22Rv1 (cell line): ENCODE measurements around the gene RPS6KB2.

ENCODE experiments used
- H3K27ac ChIP-seq: fragments of 450-650 bp; 2 replicates; pipeline ENCODE4 v1.5.1; 2017
- CTCF ChIP-seq: fragments of 450-650 bp; IDR thresholded peaks from 2 replicates; pipeline ENCODE4 v1.5.1; 2017; ENCODE audit warnings: mild to moderate bottlenecking
- ZFX ChIP-seq: fragments of 450-650 bp; IDR thresholded peaks from 2 replicates; pipeline ENCODE4 v1.6.1; 2017; ENCODE audit warnings: antibody characterized with exemption, borderline replicate concordance

Gene RPS6KB2

GRCh38 chr11:67413266-67413849 lies 14.9 kb upstream of the RPS6KB2 start:
- no peak overlapping the region for H3K27ac ChIP-seq
- TF ChIP-seq CTCF (no peak), ZFX (no peak)

DNA sequence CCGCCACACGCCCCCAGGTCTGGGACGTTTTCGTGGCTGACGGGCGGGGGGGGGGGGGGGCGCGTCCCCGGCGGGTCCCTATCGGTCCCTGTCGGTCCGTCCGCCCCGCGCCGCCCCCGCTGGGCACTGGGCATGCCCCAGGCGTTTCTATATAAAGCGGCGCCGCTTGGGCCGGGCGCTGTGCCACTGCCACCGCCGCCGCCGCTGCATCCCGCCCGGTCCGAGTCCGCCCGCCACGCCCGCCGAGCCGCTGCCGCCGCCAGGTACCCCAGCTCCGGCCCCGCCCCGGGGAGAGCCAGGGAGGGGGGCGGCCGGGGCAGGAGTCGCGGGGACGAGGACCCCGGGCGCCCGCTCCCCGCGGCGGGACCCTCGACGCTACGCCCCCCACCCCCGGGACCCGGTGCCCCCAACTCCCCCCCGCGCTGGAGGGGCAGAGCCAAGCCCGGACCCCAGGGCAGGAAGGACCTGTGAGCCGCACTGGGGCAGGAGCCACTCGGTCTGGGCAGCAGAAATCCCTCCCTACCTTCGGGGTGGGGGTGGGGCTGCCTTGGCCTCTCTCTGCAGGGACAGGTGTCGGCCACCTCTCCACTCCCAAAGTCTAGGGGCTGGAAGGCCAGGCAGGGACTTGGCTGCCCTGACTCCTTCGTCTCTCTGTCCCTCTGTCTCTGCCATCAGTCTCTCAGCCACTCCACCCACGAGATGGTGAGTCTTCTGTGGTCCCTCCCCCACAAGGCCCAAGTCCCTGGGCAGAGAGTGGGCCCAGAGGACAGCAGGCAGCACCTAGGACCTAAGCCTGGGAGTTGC lies 12.6 kb upstream of the RPS6KB2 start, which contains the start of gene CARNS1:
Gene CARNS1, plus strand, starts transcription at position 178 of the 804 bp plus-strand sequence. Its CDS starts 522 bp downstream, at position 700.
- TF ChIP-seq ZFX (no peak), CTCF (no peak)
- H3K27ac ChIP-seq = peak within 1 kb of the TSS; percentile 54

GRCh38 chr11:67416416-67417335 lies 11.6 kb upstream of the RPS6KB2 start:
- TF ChIP-seq ZFX (no peak), CTCF (no peak)
- H3K27ac ChIP-seq = peak overlapping the region; percentile 54

DNA sequence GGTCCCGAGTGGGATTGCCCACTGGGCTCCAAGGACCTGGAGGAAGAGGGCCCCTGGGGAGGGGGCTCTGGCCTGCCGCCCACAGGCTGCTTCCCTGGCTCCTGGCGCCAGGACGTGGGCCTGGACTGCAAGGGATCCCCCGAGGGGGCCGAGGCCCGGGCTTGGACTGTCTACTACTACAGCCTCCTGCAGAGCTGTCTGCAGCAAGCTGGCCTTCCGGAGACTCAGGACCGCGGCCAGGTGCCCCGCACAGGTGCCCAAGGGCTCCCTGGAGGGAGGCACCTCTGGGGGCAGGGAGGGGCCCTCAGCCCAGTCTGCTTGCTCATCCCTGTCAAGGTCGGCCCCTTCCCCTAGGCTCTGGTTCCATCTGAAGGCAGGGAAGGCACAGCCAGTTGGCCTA lies 10.9 kb upstream of the RPS6KB2 start:
- TF ChIP-seq CTCF (no peak), ZFX (no peak)
- no peak overlapping the region for H3K27ac ChIP-seq

GRCh38 chr11:67418476-67419281 lies 9.6 kb upstream of the RPS6KB2 start:
- H3K27ac ChIP-seq = peak overlapping the region; percentile 18; the same call in 1 of the 2 replicates
- TF ChIP-seq CTCF = no peak
- TF ChIP-seq ZFX = no peak

- H3K27ac ChIP-seq = peak overlapping the region; percentile 86; the same call in 1 of the 2 replicates
Measured at GRCh38 chr11:67419325-67420049, 8.8 kb upstream of the RPS6KB2 start.

More at GRCh38 chr11:67419325-67420049, 8.8 kb upstream of the RPS6KB2 start:
- TF ChIP-seq CTCF (no peak), ZFX (no peak)
